Kidney epithelial cell (primary cell): ENCODE results near the gene ARHGEF12. TPM values are rescaled to one million over a fixed set of nuclear protein-coding genes. Genes with fewer than 3 reads are reported as not detected.
A peak's percentile ranks its signal among the peaks of the same experiment; 100 is the strongest.

Source experiments
- DNase-seq: peaks from one replicate; pipeline ENCODE4 v3.0.0-alpha.2; 2010; ENCODE audit warnings: low read depth
- H3K27me3 ChIP-seq: 2 replicates; pipeline ENCODE4 v1.6.0; 2011; ENCODE audit warnings: low read length; ENCODE audit not compliant: control insufficient read depth, insufficient read depth
- H3K36me3 ChIP-seq: 2 replicates; pipeline ENCODE4 v1.5.1; 2011; ENCODE audit warnings: low read length; ENCODE audit not compliant: control insufficient read depth, insufficient read depth
- H3K4me3 ChIP-seq: 2 replicates; pipeline ENCODE4 v1.5.1; 2011; ENCODE audit warnings: low read depth, mild to moderate bottlenecking, control low read depth, low read length
- total RNA-seq: library from RNA; depleted of rRNA; stranded (reverse); fragments of >200 nt; gene quantifications from 2 replicates; pipeline ENCODE4 v1.2.3, GENCODE V29; 2015
- TF ChIP-seq, protein P1 (sequence below): IDR thresholded peaks from 2 replicates; pipeline ENCODE4 v1.5.1; 2011; ENCODE audit warnings: mild to moderate bottlenecking, moderate library complexity, low read length, control low read depth, inconsistent platforms; ENCODE audit not compliant: insufficient read depth, poor library complexity, severe bottlenecking

ARHGEF12 gene
- total RNA-seq, 1 donor from 2014 or later: 54.7 TPM

DNA sequence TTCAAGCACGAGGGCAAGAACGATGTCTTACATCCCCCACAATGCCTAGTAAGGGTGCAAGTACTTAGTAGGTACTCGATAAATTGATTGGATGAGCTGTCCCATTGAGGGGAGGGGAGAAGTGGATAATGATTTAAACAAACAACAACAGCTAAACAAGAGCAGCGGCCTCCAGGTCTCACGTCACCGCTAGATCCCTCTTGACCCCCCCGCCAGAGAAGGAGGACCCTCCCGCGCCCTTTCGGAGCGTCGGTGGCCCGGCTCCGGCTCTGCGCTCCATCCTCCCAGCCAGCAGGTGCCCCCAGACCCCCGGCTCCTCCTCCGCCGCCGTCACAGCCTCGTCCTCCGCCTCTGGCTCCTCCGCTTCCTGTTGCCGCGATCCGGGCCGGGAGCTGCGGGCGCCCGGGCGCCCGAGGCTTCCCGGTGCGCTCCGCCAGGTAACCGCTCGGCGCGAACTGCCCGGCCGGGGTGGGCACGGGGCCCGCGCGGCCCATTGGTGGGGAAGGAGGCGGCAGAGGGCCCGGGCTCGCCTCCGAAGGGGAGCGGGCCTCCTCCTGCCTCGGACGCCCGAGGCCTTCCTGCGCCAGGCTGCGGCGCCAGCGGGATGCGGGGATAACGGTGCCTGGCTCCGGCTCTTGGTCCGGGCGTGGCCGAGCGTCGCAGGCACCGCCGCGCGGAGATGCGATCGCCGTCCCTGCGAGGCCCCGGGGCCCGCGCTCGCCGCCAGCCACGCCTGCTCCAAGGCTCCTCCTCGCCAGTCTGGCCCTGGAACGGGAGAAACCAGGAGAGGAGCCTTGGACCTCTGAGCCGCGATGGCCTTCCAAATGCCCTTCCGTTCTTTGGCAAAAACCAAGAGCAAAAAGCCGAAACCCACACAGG, 11.0 kb upstream of the ARHGEF12 start, which contains the start of gene TLCD5:
Gene TLCD5 (plus strand): TSS at position 368 of the 879 bp plus-strand sequence. CDS start 2,143 bp downstream, outside the sequence.
- TF ChIP-seq, protein P1, sequence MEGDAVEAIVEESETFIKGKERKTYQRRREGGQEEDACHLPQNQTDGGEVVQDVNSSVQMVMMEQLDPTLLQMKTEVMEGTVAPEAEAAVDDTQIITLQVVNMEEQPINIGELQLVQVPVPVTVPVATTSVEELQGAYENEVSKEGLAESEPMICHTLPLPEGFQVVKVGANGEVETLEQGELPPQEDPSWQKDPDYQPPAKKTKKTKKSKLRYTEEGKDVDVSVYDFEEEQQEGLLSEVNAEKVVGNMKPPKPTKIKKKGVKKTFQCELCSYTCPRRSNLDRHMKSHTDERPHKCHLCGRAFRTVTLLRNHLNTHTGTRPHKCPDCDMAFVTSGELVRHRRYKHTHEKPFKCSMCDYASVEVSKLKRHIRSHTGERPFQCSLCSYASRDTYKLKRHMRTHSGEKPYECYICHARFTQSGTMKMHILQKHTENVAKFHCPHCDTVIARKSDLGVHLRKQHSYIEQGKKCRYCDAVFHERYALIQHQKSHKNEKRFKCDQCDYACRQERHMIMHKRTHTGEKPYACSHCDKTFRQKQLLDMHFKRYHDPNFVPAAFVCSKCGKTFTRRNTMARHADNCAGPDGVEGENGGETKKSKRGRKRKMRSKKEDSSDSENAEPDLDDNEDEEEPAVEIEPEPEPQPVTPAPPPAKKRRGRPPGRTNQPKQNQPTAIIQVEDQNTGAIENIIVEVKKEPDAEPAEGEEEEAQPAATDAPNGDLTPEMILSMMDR: peak; percentile 13
- no peaks in the 10 kb centered on the region for H3K36me3 ChIP-seq
- peak within 1 kb of the TSS; percentile 75 for H3K4me3 ChIP-seq
- H3K27me3 ChIP-seq: no peaks in the 10 kb centered on the region
- DNase-seq: no peak

DNA sequence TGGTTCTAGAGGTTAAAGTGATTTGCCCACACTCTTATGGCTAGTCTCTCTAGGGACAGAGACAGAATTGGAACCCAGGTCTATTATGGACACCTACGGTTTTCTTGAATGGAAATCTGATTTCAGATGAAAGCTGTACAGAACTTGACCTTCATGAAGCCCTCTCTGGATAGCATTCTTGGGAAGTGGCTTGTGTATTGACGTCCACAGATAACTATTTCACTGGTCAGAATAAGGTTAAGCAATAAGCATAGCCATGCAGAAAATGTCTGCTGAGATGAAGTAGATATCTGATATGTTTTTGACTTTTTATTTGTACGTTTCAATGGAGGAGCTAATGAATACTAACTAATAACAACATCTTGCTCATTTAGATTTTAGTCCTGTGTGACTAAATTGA, 10.0 kb upstream of the ARHGEF12 start:
- Histone ChIP-seq H3K4me3 (peak overlapping the region; percentile 75), H3K27me3 (no peaks in the 10 kb centered on the region), H3K36me3 (no peaks in the 10 kb centered on the region)
- no peak for DNase-seq
- TF ChIP-seq, protein P1: no peak

DNA sequence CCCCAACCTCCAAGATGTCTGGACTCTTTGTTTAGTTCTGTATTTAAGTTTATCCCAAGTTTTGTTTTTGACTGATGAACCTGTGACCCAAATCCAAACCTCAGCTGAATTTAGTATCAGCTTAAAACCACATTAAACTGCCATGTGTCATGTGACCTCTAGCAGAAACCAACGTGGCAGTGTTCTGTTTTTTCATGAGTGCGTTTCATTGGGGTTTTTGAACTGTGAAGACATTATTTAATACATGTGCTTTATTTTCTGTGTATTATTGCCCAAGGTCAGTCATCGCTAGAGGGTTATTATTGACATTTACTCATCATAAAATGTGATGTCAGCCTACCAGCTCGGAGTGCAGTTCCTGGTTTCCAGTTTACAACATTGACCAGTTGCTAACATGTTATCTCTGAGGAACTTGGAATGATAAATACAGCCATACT, 9.3 kb upstream of the ARHGEF12 start:
- Histone ChIP-seq H3K27me3 (no peaks in the 10 kb centered on the region), H3K36me3 (no peaks in the 10 kb centered on the region), H3K4me3 (no peak overlapping the region)
- TF ChIP-seq, protein P1: no peak
- no peak for DNase-seq

DNA sequence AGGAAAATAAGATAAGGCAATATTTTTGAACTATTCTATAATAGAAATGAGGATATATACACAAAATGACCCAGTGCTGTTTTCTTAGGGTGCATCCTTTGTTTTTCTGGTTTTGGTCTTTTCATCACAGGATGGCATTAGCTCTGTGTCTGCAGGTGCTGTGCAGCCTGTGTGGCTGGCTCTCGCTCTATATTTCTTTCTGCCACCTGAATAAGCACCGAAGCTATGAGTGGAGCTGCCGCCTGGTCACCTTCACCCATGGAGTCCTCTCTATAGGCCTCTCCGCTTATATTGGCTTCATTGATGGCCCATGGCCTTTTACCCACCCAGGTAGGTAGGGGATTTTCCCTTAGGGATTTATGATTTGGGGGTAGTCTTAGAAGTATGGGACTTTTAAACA, 8.9 kb upstream of the ARHGEF12 start:
- TF ChIP-seq, protein P1: no peak
- H3K27me3 ChIP-seq: no peaks in the 10 kb centered on the region
- no peak for DNase-seq
- H3K4me3 ChIP-seq: no peak overlapping the region
- H3K36me3 ChIP-seq: no peaks in the 10 kb centered on the region

DNA sequence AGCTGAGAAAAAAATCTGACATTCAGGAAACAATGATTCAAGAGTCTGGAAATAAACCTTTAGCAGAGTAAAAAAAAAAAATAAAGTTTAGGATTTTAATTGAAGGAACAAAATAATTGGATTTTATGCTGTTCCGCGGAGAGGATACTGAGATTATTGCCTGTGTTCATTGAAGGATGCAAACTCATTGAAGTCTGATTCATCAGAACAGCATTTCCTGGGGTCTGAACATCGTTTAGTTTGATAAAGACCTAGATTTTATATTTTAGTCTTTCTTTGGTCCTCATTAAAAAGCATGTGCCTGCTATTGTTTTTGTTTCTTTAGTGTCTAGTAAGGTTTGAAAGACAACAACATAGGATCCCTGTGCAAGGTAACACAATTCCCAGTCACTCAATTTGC, 6.7 kb upstream of the ARHGEF12 start:
- DNase-seq: no peak
- TF ChIP-seq, protein P1: no peak
- H3K36me3 ChIP-seq: no peaks in the 10 kb centered on the region
- no peaks in the 10 kb centered on the region for H3K27me3 ChIP-seq
- no peak overlapping the region for H3K4me3 ChIP-seq
